WERI-Rb-1 (cell line): ENCODE results near the gene VENTX.

Source experiments
- DNase-seq: peaks from one replicate; pipeline ENCODE4 v3.0.0-alpha.2; 2020
- H3K27ac ChIP-seq: fragments of 250-450 bp; sonication (Bioruptor Pico); 2 replicates; pipeline ENCODE4 v1.5.1; 2020; ENCODE audit warnings: mild to moderate bottlenecking, moderate library complexity
- H3K27me3 ChIP-seq: fragments of 250-450 bp; sonication (Bioruptor Pico); 2 replicates; pipeline ENCODE4 v1.5.1; 2021; ENCODE audit warnings: mild to moderate bottlenecking, low read depth, moderate library complexity; ENCODE audit not compliant: insufficient read depth, severe bottlenecking
- H3K36me3 ChIP-seq: fragments of 250-450 bp; sonication (Bioruptor Pico); 2 replicates; pipeline ENCODE4 v1.5.1; 2020; ENCODE audit warnings: mild to moderate bottlenecking, moderate library complexity
- H3K4me3 ChIP-seq: 2 replicates; pipeline ENCODE4 v1.5.1; 2011; ENCODE audit warnings: low read depth, mild to moderate bottlenecking, control low read depth, low read length
- H3K9me3 ChIP-seq: fragments of 250-450 bp; sonication (Bioruptor Pico); 2 replicates; pipeline ENCODE4 v1.5.1; 2021; ENCODE audit warnings: mild to moderate bottlenecking, moderate library complexity; ENCODE audit not compliant: severe bottlenecking
- CTCF ChIP-seq: IDR thresholded peaks from 2 replicates; pipeline ENCODE4 v1.5.1; 2011; ENCODE audit warnings: low read depth, mild to moderate bottlenecking, control low read depth, inconsistent platforms, low read length

The VENTX gene

GRCh38 chr10:133243593-133243992 is 5.9 kb downstream of the VENTX start:
- H3K9me3 ChIP-seq = no peaks in the 10 kb centered on the region
- DNase-seq = no peak
- no peaks in the 10 kb centered on the region for H3K36me3 ChIP-seq
- H3K27me3 ChIP-seq = no peaks in the 10 kb centered on the region
- no peak overlapping the region for H3K27ac ChIP-seq
- H3K4me3 ChIP-seq = no peak overlapping the region
- no peak for TF ChIP-seq CTCF

GRCh38 chr10:133245439-133246235 is 8.0 kb downstream of the VENTX start:
- Histone ChIP-seq H3K27me3 (no peaks in the 10 kb centered on the region), H3K9me3 (no peaks in the 10 kb centered on the region), H3K36me3 (no peaks in the 10 kb centered on the region), H3K4me3 (no peak overlapping the region), H3K27ac (peak overlapping the region; percentile 71)
- DNase-seq = peak; percentile 91
- TF ChIP-seq CTCF = no peak

- no peak for TF ChIP-seq CTCF
- no peak overlapping the region for H3K4me3 ChIP-seq
- no peaks in the 10 kb centered on the region for H3K9me3 ChIP-seq
- peak overlapping the region; percentile 71 for H3K27ac ChIP-seq
- H3K36me3 ChIP-seq = no peaks in the 10 kb centered on the region
- DNase-seq = no peak
- H3K27me3 ChIP-seq = no peaks in the 10 kb centered on the region
Measured at GRCh38 chr10:133246236-133246626, 8.6 kb downstream of the VENTX start.

GRCh38 chr10:133247681-133248333 is 10.2 kb downstream of the VENTX start:
- H3K36me3 ChIP-seq = no peaks in the 10 kb centered on the region
- no peak for TF ChIP-seq CTCF
- DNase-seq = no peak
- H3K9me3 ChIP-seq = no peaks in the 10 kb centered on the region
- no peak overlapping the region for H3K4me3 ChIP-seq
- no peak overlapping the region for H3K27ac ChIP-seq
- no peaks in the 10 kb centered on the region for H3K27me3 ChIP-seq

- no peak overlapping the region for H3K4me3 ChIP-seq
- no peaks in the 10 kb centered on the region for H3K36me3 ChIP-seq
- H3K27me3 ChIP-seq = no peaks in the 10 kb centered on the region
- no peak for DNase-seq
- no peak for TF ChIP-seq CTCF
- no peaks in the 10 kb centered on the region for H3K9me3 ChIP-seq
- H3K27ac ChIP-seq = no peak overlapping the region
Measured at GRCh38 chr10:133248334-133248715, 10.7 kb downstream of the VENTX start.
